HFFc6 (cell line): ENCODE measurements around the gene PRR15. TPM values are rescaled to one million over a fixed set of nuclear protein-coding genes. Genes with fewer than 3 reads are reported as not detected.

Source experiments
- DNase-seq: peaks from one replicate; pipeline ENCODE4 v3.0.0-alpha.2; 2018
- H3K27ac Mint-ChIP-seq: 2 replicates; pipeline ENCODE4 v1.8.0; 2020; ENCODE audit warnings: mild to moderate bottlenecking, mixed read lengths
- H3K27me3 Mint-ChIP-seq: 2 replicates; pipeline ENCODE4 v1.8.0; 2021; ENCODE audit warnings: mild to moderate bottlenecking, moderate library complexity, mixed read lengths; ENCODE audit not compliant: insufficient read depth
- H3K36me3 Mint-ChIP-seq: 2 replicates; pipeline ENCODE4 v1.8.0; 2021; ENCODE audit warnings: low read depth, mixed read lengths
- H3K4me1 Mint-ChIP-seq: 2 replicates; pipeline ENCODE4 v1.8.0; 2020; ENCODE audit warnings: low read depth, mixed read lengths
- H3K4me3 Mint-ChIP-seq: 2 replicates; pipeline ENCODE4 v1.8.0; 2020; ENCODE audit warnings: mild to moderate bottlenecking, moderate library complexity, mixed read lengths
- H3K9me3 Mint-ChIP-seq: 2 replicates; pipeline ENCODE4 v1.8.0; 2020; ENCODE audit warnings: mild to moderate bottlenecking, mixed read lengths
- total RNA-seq, 6 experiments: library from RNA; stranded (reverse); fragmentation: NEBNext Ultra II Directional; extraction: Animal tissue kit (Norgen Biotek cat#: 25700); gene quantifications; 2 replicates in 1 of 6; 3 replicates in 5 of 6; pipeline ENCODE4 v1.2.3, GENCODE V29; 2021
- TF ChIP-seq, protein P1 (sequence below): fragments of 200-600 bp; sonication (generic); IDR thresholded peaks from 2 replicates; pipeline ENCODE4 v1.5.0; 2021; ENCODE audit warnings: antibody characterized with exemption, mild to moderate bottlenecking

PRR15 gene
- total RNA-seq, 6 experiments from 2014 or later, result 0.10 to 0.64 (median 0.31) TPM; not detected in 3

DNA sequence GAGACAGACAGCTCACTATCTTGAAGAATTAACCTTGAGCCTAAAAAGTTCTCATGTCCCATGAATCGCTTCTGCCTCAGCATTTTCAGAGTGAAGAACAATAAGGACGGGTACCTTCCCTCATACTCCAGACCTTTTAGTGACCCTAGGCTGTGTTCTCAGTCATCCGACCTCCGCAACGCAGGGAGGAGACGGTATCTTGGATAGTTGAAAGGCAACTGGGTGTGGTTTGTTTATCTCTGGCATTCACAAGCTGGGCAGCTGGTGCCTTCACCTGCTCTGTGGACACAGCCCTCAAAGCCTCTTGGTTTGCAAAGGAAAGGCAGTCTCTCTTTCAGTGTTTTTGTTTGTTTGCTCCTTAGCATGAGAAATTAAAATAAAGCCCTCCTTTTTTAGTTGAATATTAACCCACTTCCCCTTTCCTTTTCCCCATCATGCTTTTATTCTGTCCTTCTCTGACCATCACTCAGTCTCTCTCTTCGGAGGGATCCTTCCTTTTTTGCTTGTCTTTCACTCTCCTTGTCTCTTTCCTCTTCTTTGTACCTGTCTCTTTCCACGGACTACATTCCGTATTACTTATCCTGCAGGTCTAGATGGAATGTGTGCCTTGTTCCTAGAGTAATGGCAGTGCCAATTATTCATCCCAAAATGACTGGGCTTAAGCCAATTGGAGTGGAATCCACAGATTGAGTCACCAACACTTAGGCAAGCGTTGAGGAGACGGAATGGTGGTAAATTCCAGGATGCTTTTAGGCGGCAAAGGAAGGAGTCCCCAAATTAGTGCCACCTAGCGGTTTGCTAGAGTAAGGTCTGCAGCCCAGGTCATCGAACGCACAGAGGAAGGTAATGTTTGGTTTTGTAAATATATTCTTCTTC is 45.8 kb downstream of the PRR15 start:
- TF ChIP-seq, protein P1, sequence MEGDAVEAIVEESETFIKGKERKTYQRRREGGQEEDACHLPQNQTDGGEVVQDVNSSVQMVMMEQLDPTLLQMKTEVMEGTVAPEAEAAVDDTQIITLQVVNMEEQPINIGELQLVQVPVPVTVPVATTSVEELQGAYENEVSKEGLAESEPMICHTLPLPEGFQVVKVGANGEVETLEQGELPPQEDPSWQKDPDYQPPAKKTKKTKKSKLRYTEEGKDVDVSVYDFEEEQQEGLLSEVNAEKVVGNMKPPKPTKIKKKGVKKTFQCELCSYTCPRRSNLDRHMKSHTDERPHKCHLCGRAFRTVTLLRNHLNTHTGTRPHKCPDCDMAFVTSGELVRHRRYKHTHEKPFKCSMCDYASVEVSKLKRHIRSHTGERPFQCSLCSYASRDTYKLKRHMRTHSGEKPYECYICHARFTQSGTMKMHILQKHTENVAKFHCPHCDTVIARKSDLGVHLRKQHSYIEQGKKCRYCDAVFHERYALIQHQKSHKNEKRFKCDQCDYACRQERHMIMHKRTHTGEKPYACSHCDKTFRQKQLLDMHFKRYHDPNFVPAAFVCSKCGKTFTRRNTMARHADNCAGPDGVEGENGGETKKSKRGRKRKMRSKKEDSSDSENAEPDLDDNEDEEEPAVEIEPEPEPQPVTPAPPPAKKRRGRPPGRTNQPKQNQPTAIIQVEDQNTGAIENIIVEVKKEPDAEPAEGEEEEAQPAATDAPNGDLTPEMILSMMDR, result peak; percentile 79
- peaks cover 77% of the 10 kb centered on the region for H3K4me1 Mint-ChIP-seq
- no peaks in the 10 kb centered on the region for H3K27me3 Mint-ChIP-seq
- peaks cover 2% of the 10 kb centered on the region; the same call in 1 of the 2 replicates for H3K36me3 Mint-ChIP-seq
- H3K9me3 Mint-ChIP-seq, result no peaks in the 10 kb centered on the region
- no peak overlapping the region for H3K4me3 Mint-ChIP-seq
- H3K27ac Mint-ChIP-seq, result no peak overlapping the region
- peak; percentile 12 for DNase-seq

DNA sequence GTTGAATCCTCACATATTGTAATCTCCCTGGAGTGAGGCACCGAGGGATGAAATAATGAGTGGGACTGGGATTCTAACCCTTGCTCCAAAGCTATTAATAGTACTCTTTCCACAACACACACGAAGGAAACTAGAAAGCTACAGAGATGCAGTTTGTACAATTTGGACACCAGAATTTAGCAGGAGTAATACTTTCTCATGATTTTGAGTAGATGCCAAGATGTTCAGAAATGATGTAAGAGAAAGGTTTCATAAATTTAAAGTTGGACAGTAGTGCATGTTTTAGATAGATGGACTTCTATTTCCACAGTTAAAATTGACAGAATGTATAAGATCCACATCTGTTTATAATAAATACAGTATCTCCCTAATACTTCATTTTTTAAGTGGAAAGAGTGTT is 46.5 kb downstream of the PRR15 start:
- Mint-ChIP-seq H3K9me3 (no peaks in the 10 kb centered on the region), H3K4me1 (peaks cover 83% of the 10 kb centered on the region), H3K27ac (no peak overlapping the region), H3K36me3 (peaks cover 3% of the 10 kb centered on the region; the same call in 1 of the 2 replicates), H3K27me3 (no peaks in the 10 kb centered on the region), H3K4me3 (no peak overlapping the region)
- TF ChIP-seq, protein P1, result peak; percentile 32; the same call in 1 of the 2 replicates
- DNase-seq, result no peak

DNA sequence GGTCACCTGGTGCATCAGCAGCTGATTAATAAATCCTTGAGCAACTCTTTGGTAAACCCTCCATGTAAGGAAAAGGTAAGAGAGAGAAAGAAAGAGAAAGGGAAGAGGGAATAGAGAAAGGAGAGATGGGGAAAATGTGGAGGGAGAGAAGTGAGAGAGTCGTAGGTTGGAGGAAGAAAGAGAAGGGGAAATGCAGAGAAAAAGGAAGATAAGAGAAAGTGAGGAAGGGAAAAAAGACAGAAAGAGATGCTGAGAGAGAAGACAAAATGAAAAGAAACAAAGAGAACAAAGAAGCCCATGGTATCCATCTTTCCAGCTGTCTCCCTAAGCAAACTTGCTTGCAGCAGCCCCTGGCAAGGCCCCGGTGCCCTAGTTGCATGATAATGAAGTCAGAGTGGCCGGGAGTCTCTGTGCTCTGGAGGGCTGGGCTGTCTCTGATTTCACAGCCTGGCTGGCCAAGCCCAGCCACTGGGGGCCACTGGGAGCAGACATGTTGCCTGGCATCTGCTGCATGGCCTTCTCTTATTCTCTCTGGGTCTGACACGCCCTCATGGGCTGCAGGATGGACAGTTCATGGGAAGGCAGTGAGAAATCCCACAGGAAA is 48.4 kb downstream of the PRR15 start:
- no peaks in the 10 kb centered on the region for H3K27me3 Mint-ChIP-seq
- TF ChIP-seq, protein P1, result no peak
- H3K36me3 Mint-ChIP-seq, result peaks cover 3% of the 10 kb centered on the region; the same call in 1 of the 2 replicates
- H3K9me3 Mint-ChIP-seq, result no peaks in the 10 kb centered on the region
- peaks cover 68% of the 10 kb centered on the region for H3K4me1 Mint-ChIP-seq
- no peak for DNase-seq
- no peak overlapping the region for H3K4me3 Mint-ChIP-seq
- peak overlapping the region; percentile 85 for H3K27ac Mint-ChIP-seq

DNA sequence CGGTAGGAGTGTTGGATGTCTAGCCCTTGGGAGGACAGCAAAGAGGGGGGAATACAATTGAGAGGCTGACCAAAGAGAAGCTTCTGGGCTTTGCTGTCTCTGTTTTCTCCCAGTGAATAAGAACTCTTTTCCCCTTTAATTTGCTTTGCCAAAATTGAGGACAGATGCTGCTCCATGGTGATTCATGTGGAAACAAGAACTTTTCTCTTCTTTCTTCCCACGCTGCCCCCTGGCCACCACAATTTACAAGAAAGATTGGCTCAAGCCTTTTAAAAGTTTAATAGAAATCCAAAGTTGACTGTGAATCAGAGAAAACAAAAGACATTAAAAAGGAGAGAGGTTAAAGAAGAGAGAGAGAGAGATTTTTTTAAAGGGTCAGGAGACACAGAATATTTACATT is 49.0 kb downstream of the PRR15 start:
- H3K9me3 Mint-ChIP-seq, result no peaks in the 10 kb centered on the region
- TF ChIP-seq, protein P1, result peak; percentile 5; the same call in 1 of the 2 replicates

DNA sequence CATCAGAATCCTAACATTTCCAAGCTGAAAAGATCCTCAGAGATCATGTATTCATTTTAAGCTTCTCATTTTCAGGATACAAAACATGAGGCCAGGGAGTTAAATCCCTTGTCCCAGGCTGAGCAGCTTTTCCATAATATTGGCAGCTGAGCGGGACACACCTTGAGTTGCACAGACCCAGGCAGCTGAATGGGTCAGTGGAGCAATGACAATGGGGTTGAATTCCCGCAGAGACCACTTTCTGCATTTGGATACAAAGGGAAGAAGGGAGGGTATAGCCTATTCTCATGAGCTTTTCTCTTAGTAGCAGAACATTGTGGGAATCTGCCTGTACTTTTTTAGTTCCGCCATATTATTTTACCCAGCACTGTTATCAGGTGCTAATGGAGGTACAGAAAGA is 49.5 kb downstream of the PRR15 start:
- Mint-ChIP-seq H3K27me3 (no peaks in the 10 kb centered on the region), H3K36me3 (peaks cover 3% of the 10 kb centered on the region; the same call in 1 of the 2 replicates), H3K27ac (peak overlapping the region; percentile 85), H3K4me1 (peaks cover 57% of the 10 kb centered on the region), H3K9me3 (no peaks in the 10 kb centered on the region), H3K4me3 (peak overlapping the region; percentile 52)
- no peak for DNase-seq
- TF ChIP-seq, protein P1, result no peak

More for the DNA sequence above, 49.0 kb downstream of the PRR15 start:
- peaks cover 3% of the 10 kb centered on the region; the same call in 1 of the 2 replicates for H3K36me3 Mint-ChIP-seq
- H3K4me1 Mint-ChIP-seq, result peaks cover 62% of the 10 kb centered on the region
- H3K4me3 Mint-ChIP-seq, result peak overlapping the region; percentile 5
- no peaks in the 10 kb centered on the region for H3K27me3 Mint-ChIP-seq
- peak; percentile 60 for DNase-seq
- peak overlapping the region; percentile 85 for H3K27ac Mint-ChIP-seq
